ENCODE measurements around the gene ALOX12B.
A peak's percentile ranks its signal among the peaks of the same experiment; 100 is the strongest.
"Not testable (repeated sequence)": the region's sequence is repeated elsewhere in the genome, so short reads cannot be mapped to it uniquely, and the experiment has no call there.

Gene ALOX12B

DNA sequence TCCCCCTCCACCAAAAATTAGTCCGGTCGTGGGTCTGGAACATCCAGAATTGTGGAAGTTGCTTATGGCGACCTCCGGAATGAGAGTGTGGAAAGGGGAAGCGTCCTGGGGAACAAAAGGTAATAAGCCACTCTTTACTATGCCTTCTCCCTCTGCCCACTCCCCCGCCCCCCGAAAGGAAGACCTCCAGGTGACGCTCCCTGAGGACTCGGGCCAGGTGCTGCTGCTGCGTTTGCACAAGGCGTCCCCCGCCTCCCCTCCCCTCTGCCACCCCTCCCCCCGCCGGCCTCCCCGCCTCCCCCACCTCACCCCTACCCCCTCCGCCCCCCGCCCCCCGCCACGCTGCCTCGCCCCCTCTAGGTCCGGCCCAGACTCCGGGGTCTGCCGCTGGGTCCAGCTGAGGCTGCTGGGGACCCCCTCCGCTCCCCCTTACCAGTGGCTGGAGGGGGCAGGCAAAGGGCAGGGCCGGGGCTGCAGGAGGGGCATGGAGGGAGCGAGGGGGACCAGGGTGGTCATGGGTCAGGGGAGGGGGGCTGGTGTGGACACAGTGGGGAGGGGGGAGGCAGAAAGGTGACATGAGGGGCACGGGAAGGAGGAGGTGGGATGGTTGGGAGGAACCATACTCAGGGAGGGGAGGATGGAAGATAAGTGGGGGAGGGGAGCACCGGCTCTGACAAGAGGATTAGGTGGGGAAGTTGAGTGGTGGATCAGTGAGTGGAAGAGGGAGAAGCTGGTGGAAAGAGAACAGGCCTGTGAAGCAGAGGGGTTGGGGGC lies 23.6 kb downstream of the ALOX12B start:
- FAIRE-seq = no peak

DNA sequence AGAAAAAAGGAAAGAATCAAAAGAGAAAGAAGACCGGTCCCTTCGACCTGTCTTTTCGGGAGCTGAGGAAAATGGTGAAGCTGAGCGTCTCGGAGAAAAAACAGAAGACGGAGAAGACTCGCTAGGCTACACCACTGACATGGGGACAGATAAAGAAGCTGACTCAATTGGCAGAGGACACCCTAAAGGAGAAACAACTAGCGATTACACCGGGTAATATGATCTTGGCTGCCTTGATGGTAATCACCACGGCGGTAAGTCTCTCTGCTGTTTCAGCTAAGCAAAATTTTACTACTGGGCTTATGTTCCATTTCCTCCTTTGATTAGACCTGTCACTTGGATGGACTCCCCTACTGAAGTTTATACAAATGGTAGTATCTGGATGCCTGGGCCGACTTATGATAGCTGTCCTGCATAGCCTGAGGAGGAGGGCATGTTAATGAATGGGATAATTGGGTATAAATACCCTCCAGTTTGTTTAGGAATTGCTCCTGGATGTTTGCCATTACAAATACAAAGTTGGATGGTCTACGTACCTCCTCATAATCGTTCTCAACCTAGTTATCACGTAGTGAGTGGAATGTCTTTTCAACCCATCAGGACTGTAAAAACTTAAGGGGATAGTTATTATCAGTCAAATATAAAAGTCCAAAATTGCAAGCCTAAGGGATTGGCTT lies 24.6 kb downstream of the ALOX12B start:
- FAIRE-seq = no peak

DNA sequence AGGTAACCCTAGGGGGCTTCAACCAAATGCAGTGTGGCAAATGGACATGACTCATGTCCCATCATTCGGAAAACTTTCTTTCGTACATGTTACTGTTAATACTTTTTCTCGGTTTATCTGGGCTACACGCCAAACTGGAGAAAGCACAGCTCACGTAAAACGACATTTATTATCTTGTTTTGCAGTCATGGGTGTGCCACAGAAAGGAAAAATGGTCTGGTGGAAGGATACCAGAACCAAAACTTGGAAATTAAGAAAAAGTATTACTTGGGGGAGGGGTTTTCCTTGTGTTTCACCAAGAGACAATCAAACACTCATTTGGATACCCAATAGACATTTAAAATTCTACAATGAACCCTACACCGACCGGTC lies 25.1 kb downstream of the ALOX12B start:
- no peak for FAIRE-seq

DNA sequence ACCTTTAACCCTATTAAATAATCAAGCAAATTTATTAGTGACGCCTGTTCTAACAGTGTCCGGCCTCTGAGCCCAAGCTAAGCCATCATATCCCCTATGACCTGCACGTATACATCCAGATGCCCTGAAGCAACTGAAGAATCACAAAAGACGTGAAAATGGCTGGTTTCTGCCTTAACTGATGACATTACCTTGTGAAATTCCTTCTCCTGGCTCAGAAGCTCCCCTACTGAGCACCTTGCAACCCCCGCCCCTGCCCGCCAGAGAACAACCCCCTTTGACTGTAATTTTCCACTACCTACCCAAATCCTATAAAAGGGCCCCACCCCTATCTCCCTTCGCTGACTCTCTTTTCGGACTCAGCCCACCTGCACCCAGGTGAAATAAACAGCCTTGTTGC lies 25.7 kb downstream of the ALOX12B start:
- FAIRE-seq = not testable (repeated sequence)

DNA sequence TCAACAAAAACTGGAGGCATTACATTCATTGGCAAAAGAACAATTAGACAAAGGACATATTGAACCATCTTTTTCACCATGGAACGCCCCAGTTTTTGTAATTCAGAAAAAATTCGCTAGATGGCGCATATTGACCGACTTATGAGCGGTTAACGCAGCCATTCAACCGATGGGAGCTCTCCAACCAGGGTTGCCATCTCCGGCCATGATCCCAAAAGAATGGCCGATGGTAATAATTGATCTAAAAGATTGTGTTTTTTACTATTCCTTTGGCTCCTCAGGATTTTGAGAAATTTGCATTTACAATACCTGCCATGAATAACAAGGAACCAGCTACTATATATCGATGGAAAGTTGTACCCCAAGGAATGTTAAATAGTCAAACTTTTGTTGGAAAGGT lies 27.2 kb downstream of the ALOX12B start:
- peak; percentile 96 for FAIRE-seq

DNA sequence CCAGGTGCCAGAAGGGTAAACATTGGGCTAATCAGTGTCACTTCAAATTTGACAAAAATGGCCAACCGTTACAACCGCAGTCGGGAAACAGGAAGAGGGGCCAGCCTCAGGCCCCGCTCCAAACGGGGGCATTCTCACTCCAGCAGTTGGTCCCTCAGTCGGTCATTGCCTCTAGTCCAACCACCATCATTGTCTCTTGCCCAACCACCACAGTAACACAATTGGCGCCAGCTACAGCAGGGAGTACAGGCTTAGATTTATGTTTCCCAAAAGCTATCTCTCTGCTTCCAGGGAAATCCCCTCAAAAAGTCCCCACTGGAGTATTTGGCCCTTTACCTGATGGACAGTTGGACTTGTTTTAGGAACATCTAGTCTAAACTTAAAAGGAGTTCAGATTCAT lies 28.4 kb downstream of the ALOX12B start:
- no peak for FAIRE-seq

DNA sequence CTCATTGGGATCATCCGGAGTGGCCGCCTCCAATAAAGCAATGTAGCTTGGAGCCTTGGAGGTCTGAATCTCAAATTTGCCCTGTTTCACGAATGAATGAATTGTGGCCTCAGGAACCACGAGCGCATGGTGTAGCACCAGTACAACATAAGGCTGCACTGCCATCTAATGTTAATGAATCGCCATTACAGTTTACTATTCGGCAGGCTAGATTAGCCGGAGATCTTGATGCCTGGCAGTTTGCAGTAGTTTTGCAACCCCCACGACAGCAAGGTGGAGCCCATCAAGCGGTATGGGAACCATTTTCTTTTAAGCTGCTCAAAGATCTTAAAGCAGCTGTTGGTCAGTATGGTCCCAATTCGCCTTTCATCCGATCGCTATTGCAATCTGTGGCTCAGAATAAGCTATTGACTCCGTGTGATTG lies 29.8 kb downstream of the ALOX12B start:
- FAIRE-seq = peak; percentile 94

DNA sequence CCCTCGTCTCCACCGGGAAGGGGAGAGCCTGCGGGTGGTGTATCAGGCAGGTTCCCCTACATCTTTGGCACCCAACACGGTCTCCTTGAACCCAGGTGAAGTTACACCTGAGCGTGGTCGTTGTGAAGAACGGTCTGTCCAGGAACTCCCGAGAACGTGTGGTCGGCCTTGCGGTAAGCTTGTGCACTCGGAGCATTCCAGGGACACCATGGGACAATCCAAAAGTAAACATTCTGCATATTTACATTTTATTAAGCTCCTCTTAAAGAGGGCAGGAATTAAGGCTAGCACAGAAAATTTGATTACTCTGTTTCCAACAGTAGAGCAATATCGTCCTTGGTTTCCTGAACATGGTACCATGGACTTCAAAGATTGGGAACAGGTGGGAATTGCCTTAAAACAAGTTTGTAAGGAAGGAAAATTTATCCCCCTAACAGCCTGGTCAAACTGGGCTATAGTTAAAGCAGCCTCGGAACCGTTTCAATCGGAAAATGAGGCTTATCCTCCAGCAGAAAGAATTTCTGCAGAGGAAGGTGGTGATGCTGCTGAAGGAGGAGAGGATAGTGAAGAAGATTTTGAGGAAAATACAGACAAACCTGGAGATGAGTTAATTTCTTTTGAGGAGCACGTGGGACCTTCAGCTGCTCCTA lies 30.4 kb downstream of the ALOX12B start:
- FAIRE-seq = no peak

DNA sequence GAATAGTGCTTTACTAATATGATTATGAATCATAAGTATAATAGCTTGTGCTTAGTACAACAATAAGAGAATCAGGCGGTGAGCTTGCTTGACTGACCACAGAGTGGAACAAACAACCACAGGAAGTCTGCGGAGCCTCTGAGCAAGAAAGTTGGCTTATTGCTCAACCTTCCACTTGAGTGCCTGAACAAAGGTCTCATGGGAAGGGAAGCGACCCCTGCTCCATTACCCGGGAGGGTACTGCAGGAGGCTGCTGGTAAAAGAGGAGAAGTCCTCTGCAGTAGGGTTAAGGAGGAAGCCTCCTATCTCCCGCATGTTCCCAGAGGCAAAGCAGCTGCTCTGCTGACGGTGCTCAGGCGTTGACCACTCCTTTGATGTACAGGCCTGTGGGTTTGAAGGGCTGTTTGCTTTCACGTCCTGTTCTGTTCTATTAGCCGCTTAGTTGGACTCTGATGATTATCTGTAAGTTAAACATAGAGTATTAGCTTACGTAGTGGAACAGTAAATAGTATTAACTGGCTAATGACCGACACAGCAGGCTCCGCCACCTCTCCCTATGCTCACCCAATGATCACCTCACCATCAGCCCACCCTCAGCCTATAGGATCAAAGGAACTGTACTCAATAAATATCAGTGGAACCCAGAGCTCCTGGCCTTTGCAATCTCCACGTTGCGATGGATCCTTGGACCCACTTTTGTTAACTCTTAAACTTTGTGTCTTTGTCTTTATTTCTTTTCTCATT lies 31.1 kb downstream of the ALOX12B start:
- FAIRE-seq = no peak

DNA sequence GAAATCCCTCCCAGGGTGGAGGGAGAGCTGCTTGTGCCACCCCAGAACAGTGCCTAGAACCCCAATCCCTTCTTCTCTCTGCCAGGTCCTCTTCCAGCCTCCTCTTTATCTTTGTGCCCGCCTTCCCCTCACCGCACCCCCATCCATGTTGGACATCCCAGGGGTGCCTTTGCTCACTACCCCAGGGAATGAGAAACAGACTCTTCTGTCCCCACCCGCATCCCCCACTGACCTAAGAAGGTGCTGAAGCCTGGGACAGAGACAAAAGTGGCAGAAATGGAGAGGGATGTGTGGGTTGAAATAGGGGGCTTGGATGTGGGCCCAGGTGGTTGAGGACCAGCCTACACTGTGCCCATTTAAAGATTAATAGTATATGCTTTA lies 31.7 kb downstream of the ALOX12B start:
- FAIRE-seq = no peak

DNA sequence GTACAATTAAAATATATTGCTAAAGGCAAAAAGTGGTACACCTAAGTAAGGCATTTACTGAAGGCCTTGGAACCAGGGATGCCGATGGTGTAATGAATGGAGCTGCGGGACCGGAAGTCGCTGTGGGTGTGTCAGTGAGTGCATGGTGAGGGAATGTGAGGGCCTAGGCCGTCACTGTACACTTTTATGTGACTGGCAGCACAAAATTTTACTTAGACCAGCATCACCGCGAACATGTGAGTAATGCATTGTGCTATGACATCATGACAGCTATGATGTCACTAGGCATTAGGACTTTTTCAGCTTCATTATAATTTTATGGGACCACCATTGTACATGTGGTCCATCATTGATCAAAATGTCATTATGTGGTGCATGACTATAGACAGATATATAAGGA lies 33.9 kb downstream of the ALOX12B start:
- no peak for FAIRE-seq

DNA sequence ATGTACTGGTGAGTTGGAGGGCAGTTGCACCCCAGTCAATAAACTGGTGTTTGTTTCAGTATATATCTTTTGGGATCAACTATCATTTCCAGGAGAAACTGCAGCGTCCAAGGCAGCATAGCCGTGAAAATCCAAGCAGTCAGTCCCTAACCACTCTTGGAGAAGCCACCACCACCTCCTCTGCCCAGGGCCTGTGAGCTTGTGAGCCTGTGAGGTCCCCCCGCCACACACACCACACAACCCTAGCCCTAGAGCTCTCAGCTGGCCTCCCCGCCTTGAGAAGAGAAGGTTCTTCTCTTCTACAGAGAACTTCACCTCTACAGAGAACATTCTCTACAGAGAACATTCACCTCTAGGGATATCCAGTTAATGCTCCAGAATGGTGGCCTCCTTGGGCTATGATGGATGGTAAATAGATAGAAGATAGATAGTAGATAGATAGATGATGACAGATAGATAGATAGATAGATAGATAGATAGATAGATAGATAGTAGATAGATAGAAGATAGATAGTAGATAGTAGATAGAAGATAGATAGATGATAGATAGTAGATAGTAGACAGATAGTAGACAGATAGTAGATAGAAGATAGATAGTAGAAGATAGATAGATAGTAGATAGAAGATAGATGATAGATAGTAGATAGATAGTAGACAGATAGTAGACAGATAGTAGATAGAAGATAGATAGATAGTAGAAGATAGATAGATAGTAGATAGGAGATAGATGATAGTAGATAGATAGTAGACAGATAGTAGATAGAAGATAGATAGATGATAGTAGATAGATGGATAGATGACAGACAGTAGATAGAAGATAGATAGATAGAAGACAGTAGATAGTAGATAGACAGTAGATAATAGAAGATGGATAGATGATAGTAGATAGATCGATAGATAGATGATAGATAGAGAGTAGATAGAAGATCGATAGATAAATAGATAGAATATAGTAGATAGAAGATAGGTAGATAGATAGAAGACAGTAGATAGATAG lies 35.0 kb downstream of the ALOX12B start:
- peak; percentile 41 for FAIRE-seq

DNA sequence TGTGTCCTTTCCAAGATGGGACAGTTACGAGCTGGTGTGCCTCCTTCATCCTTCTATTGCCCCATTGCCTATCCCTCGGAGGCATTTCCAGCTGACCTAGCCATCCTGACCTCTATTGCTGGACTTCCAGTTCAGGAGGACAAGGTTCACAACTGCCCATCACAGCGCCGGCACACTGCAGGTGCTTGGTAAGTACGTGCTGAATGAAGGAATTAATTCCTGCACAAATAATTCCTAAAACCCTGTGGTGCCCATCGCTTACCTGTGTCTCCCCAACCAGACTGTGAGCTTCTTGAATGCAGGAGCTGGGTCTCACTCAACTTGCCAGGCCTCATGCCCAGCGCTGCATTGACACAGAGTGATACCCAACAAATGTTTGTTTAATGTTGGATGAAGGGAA lies 35.7 kb downstream of the ALOX12B start:
- no peak for FAIRE-seq

DNA sequence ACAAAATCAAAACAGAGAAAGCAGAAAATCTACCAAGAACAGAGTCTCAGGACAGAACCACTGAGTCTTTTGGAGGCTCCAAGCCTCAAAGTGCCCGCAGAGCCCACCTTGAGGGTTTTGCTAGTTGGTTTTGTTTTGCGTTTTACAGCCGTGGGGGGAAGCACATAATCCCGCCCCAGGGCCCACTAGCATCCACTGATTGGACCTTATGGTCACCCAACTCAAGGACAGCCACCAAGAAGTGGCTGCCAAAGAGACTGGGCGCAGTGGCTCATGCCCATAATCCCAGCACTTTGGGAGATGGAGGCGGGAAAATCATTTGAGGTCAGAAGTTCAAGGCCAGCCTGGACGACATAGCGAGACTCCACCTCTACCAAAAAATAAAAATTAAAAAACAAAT lies 38.8 kb downstream of the ALOX12B start:
- FAIRE-seq = no peak

DNA sequence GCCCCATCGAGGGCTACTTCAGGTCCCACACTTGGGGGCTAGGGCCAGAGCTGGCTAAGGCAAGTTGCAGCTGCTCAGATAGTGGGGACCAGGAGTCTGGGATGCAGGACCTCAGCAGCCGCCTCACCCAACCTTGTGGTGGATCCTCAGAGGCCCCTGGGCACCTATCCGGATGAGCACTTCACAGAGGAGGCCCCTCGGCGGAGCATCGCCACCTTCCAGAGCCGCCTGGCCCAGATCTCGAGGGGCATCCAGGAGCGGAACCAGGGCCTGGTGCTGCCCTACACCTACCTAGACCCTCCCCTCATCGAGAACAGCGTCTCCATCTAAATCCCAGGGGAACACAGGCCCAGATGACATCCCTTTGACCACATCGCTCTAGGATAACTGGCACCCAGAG lies 39.3 kb downstream of the ALOX12B start:
- FAIRE-seq = no peak

DNA sequence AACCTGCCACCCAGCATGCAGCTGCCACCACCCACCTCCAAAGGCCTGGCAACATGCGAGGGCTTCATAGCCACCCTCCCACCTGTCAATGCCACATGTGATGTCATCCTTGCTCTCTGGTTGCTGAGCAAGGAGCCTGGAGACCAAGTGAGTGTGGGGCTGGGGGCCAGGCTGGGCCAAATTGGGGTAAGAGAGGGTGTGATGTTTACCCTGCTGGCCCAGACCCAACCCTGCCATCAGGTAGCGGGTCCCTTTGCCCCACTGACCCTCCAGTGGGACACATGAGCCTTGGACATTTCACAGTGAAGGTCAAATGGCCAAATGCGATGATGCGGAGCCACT lies 39.8 kb downstream of the ALOX12B start:
- FAIRE-seq = no peak

DNA sequence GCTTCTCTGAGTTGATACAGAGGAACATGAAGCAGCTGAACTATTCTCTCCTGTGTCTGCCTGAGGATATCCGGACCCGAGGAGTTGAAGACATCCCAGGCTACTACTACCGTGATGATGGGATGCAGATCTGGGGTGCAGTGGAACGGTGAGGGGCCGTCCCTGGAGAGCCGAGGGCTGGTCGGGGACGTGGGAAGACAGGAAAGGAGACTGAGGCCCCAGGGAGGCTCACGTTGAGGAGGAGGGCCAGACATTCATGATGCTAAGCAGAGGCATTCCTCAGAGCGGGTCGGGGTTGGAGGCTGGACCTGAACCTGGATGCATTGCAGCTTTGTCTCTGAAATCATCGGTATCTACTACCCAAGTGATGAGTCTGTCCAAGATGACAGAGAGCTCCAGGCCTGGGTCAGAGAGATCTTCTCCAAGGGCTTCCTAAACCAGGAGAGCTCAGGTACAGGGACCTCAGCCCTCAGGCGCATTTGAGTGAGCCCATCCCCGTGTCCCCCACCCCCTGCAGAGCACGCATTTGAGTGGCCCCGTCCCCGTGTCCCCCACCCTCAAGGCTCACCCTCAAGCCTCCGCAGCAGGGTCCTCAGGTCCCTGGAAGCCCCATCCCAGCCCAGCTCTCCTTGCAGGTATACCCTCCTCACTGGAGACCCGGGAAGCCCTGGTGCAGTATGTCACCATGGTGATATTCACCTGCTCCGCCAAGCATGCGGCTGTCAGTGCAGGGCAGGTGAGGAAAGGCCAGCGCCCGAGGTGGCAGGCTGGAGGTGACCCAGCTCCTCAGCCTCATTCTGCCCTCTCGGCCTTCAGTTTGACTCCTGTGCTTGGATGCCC lies 40.4 kb downstream of the ALOX12B start:
- FAIRE-seq = no peak

DNA sequence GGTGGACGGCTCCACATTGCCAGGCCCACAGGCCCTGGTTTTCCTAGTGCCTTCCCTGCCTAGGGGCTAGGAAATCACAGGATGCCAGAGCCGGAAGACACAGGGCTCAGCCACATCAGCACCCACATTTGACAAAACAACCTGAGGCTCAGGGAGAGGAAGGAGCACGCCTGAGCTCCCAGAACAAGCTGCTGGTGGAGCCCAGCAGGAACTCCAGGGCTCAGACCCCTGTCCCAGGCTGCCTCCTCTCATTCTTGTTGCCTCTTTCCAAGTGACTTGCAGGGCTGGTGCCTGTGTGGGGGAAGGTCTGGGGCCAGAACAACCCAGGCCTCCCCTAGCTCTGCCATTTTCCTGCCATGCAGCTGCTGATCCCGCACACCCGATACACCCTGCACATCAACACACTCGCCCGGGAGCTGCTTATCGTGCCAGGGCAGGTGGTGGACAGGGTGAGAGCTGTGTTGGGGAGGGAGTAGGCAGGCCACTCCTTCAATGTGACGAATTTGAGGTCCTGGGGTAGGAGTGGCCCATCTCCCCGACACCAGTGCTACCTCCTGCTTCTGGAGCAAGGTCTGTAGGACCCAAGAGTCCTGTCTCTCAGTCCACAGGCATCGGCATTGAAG lies 41.1 kb downstream of the ALOX12B start:
- FAIRE-seq = no peak

DNA sequence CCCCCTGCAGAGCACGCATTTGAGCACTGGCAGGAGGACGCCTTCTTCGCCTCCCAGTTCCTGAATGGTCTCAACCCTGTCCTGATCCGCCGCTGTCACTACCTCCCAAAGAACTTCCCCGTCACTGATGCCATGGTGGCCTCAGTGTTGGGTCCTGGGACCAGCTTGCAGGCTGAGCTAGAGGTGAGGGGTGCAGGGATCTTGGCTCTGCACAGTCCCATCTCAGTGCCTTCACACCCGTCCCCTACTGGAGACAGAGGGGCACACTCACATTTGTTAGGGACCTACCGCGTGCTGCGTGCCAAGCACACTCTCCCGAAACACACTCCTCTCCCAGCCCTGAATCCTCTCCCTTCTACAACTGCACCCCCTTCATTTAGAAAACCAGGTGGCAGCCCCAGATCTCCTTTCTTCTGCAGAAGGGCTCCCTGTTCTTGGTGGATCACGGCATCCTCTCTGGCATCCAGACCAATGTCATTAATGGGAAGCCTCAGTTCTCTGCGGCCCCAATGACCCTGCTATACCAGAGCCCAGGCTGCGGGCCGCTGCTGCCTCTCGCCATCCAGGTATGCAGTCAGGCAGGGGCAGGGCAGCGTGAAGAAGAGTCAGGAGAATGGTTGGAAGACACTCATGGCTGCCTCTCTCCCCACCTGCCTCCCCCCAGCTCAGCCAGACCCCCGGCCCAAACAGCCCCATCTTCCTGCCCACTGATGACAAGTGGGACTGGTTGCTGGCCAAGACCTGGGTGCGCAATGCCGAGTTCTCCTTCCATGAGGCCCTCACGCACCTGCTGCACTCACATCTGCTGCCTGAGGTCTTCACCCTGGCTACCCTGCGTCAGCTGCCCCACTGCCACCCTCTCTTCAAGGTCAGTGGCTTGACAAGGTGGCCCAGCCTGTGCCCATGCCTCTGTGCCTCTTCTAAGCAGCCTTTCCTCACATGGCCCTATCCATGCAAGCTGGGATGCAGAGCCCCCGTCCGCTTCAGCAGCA lies 42.4 kb downstream of the ALOX12B start:
- no peak for FAIRE-seq

DNA sequence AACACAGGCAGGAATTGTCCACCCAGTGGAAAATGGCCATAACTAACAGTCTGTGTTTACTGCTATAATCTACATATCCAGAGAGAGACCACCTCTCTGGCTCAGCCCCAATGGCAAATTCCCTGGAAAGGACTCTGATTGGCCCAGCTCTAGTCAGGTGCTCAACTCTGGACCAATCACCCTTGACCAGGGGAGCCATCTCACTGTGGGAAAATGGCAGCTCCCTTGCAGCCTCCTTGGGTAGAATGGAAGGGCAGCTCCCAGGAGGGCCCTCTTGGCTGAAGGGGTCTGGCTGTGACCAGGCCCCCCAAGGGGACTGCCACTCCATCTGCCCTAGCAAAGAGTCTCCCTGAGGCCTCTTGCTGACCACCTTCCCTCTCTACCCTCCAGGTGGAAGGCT lies 45.5 kb downstream of the ALOX12B start:
- no peak for FAIRE-seq
